M059J (cell line): ENCODE results near the gene TPSD1. TPM values are rescaled to one million over a fixed set of nuclear protein-coding genes. Genes with fewer than 3 reads are reported as not detected.
"Not testable (repeated sequence)": the region's sequence is repeated elsewhere in the genome, so short reads cannot be mapped to it uniquely, and the experiment has no call there.

Experiments
- DNase-seq: peaks from one replicate; pipeline ENCODE4 v3.0.0-alpha.2; 2012; ENCODE audit warnings: low read depth
- total RNA-seq: library from RNA; depleted of rRNA; stranded (reverse); fragments of >200 nt; shearing (Covaris generic); gene quantifications from 2 replicates; pipeline ENCODE4 v1.2.3, GENCODE V29; 2014

Gene TPSD1
- total RNA-seq, 1 experiment from 2014 or later: not detected

GRCh38 chr16:1241081-1241480 is 14.8 kb upstream of the TPSD1 start:
- not testable (repeated sequence) for DNase-seq

GRCh38 chr16:1243363-1243762 is 12.5 kb upstream of the TPSD1 start:
- not testable (repeated sequence) for DNase-seq

GRCh38 chr16:1243907-1244850 is 11.7 kb upstream of the TPSD1 start:
- DNase-seq: not testable (repeated sequence)

- peak; percentile 57 for DNase-seq
These were observed 11.0 kb upstream of the TPSD1 start for GRCh38 chr16:1244881-1245280.

GRCh38 chr16:1245452-1246020 is 10.3 kb upstream of the TPSD1 start:
- DNase-seq: no peak

GRCh38 chr16:1247903-1248537 is 7.8 kb upstream of the TPSD1 start:
- DNase-seq: not testable (repeated sequence)

- DNase-seq: not testable (repeated sequence)
These were observed 6.7 kb upstream of the TPSD1 start for GRCh38 chr16:1249031-1249755.

- not testable (repeated sequence) for DNase-seq
These were observed 2.0 kb upstream of the TPSD1 start for GRCh38 chr16:1253701-1254364.

- DNase-seq: not testable (repeated sequence)
These were observed 1.0 kb upstream of the TPSD1 start for GRCh38 chr16:1254821-1255220.

GRCh38 chr16:1256296-1256873 is 516 bp downstream of the TPSD1 start:
- DNase-seq: not testable (repeated sequence)

GRCh38 chr16:1256874-1257322 is 1.0 kb downstream of the TPSD1 start:
- DNase-seq: no peak

GRCh38 chr16:1257561-1258224 is 1.8 kb downstream of the TPSD1 start:
- no peak for DNase-seq

- peak; percentile 11 for DNase-seq
These were observed 2.3 kb downstream of the TPSD1 start for GRCh38 chr16:1258225-1258600.

- DNase-seq: no peak
These were observed 3.3 kb downstream of the TPSD1 start for GRCh38 chr16:1258906-1259759.

GRCh38 chr16:1259760-1260068 is 3.8 kb downstream of the TPSD1 start:
- no peak for DNase-seq

- DNase-seq: no peak
These were observed 4.3 kb downstream of the TPSD1 start for GRCh38 chr16:1260101-1260680.

- peak; percentile 36 for DNase-seq
These were observed 5.4 kb downstream of the TPSD1 start for GRCh38 chr16:1261131-1261892.

- no peak for DNase-seq
These were observed 6.5 kb downstream of the TPSD1 start for GRCh38 chr16:1262210-1262845.
